ENCODE measurements around the gene ZNF71.

Gene ZNF71

DNA sequence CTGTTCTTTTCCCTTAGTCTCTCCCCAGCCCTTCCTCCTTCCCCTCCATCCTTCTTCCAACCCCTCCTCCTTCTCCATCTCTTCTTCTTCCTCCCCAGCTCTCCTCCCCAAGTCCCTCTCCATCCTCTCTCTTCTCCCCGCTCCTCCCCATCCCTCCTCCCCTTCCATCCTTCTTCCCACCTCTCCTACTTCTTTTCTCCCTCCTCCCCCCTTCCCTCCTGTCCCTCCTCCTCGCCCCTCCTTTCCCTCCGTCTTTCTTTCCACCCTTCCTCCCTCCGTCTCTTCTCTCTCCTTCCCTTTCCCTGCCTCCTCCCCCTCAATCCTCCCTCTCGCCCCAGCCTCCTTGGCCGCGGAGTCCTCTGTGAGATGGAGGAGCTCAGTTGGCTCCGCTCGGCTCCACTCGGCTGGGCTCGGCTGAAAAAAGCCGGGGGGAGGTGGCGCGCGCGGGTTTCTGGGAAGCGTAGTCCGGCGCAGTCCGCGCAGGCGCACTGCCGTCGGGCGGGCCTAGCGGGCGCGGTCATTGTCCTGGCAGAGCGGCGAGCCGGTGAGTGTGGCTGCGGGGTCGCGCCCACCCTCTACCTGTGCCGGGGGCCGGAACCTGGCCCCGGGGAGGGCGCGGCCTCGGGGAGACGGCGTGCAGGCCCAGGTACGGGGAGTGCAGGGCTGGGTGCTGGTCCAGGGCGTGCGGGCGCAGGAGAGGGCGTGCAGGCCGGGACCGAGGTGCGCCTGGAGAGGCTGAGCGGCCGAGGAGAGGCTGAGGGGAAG, at the start of gene ZNF71:
Gene ZNF71, plus strand, starts transcription at position 520 of the 765 bp plus-strand sequence. CDS start 6,257 bp downstream, outside the sequence.
- Histone ChIP-seq H3K4me3 (replicated peaks; ENCODE audit: low read depth, low read length) (peak within 1 kb of the TSS; percentile 80), H3K36me3 (ENCODE audit: control insufficient read depth, insufficient read depth, low read length) (peaks cover 2% of the 10 kb centered on the region; the same call in 1 of the 2 replicates), H3K27me3 (replicated peaks; ENCODE audit: control insufficient read depth, insufficient read depth, low read length) (no peaks in the 10 kb centered on the region)
- TF ChIP-seq, protein P1, sequence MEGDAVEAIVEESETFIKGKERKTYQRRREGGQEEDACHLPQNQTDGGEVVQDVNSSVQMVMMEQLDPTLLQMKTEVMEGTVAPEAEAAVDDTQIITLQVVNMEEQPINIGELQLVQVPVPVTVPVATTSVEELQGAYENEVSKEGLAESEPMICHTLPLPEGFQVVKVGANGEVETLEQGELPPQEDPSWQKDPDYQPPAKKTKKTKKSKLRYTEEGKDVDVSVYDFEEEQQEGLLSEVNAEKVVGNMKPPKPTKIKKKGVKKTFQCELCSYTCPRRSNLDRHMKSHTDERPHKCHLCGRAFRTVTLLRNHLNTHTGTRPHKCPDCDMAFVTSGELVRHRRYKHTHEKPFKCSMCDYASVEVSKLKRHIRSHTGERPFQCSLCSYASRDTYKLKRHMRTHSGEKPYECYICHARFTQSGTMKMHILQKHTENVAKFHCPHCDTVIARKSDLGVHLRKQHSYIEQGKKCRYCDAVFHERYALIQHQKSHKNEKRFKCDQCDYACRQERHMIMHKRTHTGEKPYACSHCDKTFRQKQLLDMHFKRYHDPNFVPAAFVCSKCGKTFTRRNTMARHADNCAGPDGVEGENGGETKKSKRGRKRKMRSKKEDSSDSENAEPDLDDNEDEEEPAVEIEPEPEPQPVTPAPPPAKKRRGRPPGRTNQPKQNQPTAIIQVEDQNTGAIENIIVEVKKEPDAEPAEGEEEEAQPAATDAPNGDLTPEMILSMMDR (IDR thresholded peaks at IDR 0.05; ENCODE audit: insufficient read depth, low read length, poor library complexity, severe bottlenecking), result no peak
- DNase-seq (ENCODE audit: extremely low read depth, insufficient read length), result peak; percentile 91

DNA sequence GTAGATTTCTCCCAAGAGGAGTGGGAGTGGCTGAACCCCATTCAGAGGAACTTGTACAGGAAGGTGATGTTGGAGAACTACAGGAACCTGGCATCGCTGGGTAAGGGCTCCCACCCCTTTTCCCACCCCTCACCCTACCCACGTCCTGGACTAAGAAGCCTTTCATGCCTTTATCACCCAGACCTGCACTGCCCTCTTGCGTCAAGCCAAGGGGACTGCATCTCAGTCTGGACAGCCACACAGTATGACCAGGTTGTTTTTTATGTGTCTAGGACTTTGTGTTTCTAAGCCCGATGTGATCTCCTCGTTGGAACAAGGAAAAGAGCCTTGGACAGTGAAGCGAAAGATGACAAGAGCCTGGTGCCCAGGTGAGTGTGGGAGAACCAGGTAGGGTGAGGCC, 47.6 kb upstream of the ZNF71 start:
- TF ChIP-seq, protein P1 (IDR thresholded peaks at IDR 0.05; ENCODE audit: insufficient read depth, low read length, poor library complexity, severe bottlenecking), result no peak
- no peaks in the 10 kb centered on the region for H3K27me3 ChIP-seq (replicated peaks; ENCODE audit: control insufficient read depth, insufficient read depth, low read length)
- DNase-seq (ENCODE audit: extremely low read depth, insufficient read length), result no peak
- H3K36me3 ChIP-seq (ENCODE audit: control insufficient read depth, insufficient read depth, low read length), result no peaks in the 10 kb centered on the region
- no peak overlapping the region for H3K4me3 ChIP-seq (replicated peaks; ENCODE audit: low read depth, low read length)

DNA sequence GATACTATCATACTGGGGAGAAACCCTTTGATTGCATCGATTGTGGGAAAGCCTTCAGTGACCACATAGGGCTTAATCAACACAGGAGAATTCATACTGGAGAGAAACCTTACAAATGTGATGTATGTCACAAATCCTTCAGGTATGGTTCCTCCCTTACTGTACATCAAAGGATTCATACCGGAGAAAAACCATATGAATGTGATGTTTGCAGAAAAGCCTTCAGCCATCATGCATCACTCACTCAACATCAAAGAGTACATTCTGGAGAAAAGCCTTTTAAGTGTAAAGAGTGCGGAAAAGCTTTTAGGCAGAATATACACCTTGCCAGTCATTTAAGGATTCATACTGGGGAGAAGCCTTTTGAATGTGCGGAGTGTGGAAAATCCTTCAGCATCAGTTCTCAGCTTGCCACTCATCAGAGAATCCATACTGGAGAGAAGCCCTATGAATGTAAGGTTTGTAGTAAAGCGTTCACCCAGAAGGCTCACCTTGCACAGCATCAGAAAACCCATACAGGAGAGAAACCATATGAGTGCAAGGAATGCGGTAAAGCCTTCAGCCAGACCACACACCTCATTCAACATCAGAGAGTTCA, 40.7 kb upstream of the ZNF71 start:
- DNase-seq (ENCODE audit: extremely low read depth, insufficient read length), result no peak
- H3K4me3 ChIP-seq (replicated peaks; ENCODE audit: low read depth, low read length), result no peak overlapping the region
- no peaks in the 10 kb centered on the region for H3K36me3 ChIP-seq (ENCODE audit: control insufficient read depth, insufficient read depth, low read length)
- TF ChIP-seq, protein P1 (IDR thresholded peaks at IDR 0.05; ENCODE audit: insufficient read depth, low read length, poor library complexity, severe bottlenecking), result no peak
- no peaks in the 10 kb centered on the region for H3K27me3 ChIP-seq (replicated peaks; ENCODE audit: control insufficient read depth, insufficient read depth, low read length)

DNA sequence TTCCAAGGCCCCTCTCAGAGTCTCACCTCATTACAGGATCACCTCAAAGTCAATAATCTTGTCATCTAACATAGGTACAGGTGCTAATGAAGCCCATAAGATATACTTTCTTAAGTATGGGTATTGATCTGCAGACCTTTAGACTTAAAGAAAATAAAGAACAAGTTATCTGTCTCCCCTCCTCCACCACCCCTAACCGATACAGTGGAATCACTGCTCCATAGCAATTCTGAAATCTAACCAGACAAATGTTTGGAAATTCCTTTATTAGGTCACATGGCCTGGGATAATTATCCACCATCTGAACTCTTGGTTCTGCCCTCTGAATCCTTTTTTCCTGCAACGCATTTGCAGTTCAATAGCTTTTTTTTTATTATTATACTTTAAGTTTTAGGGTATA, 32.3 kb upstream of the ZNF71 start:
- Histone ChIP-seq H3K36me3 (ENCODE audit: control insufficient read depth, insufficient read depth, low read length) (no peaks in the 10 kb centered on the region), H3K4me3 (replicated peaks; ENCODE audit: low read depth, low read length) (no peak overlapping the region), H3K27me3 (replicated peaks; ENCODE audit: control insufficient read depth, insufficient read depth, low read length) (no peaks in the 10 kb centered on the region)
- TF ChIP-seq, protein P1 (IDR thresholded peaks at IDR 0.05; ENCODE audit: insufficient read depth, low read length, poor library complexity, severe bottlenecking), result no peak
- no peak for DNase-seq (ENCODE audit: extremely low read depth, insufficient read length)

DNA sequence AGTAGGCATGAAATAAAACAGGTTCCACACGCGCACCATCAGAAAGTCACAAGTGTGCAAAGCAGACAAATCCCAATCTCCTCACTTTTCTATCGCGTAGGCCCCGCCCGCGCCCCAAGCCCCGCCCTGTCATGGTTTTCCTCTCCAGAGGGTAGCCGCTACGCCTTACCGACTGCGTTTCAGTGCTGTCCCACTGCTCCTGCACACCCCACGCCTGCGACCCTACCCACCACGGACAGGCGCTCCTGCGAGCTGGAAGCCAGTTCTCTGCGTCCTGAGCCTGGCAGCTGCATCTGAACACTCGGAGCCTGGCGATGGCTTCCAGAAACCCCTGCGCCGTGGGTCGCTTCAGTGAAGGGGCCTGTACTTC, 28.2 kb upstream of the ZNF71 start:
- no peak for DNase-seq (ENCODE audit: extremely low read depth, insufficient read length)
- Histone ChIP-seq H3K36me3 (ENCODE audit: control insufficient read depth, insufficient read depth, low read length) (no peaks in the 10 kb centered on the region), H3K27me3 (replicated peaks; ENCODE audit: control insufficient read depth, insufficient read depth, low read length) (no peaks in the 10 kb centered on the region), H3K4me3 (replicated peaks; ENCODE audit: low read depth, low read length) (peak overlapping the region; percentile 73)
- TF ChIP-seq, protein P1 (IDR thresholded peaks at IDR 0.05; ENCODE audit: insufficient read depth, low read length, poor library complexity, severe bottlenecking), result no peak

Data from GM06990 (cell line).